GM23338 (cell line): Measurements from ENCODE around the gene COPB1. TPM values are rescaled to one million over a fixed set of nuclear protein-coding genes. Genes with fewer than 3 reads are reported as not detected.

ENCODE experiments used
- polyA plus RNA-seq: library from polyadenylated mRNA; unstranded; fragments of >200 nt; fragmentation: Nextera tagmentation; extraction: Ambion mirVana; gene quantifications from 2 replicates; pipeline ENCODE4 v1.2.1, GENCODE V29; 2016
- small RNA-seq: library from RNA; depleted of rRNA; stranded (forward); fragments of <200 nt; gene quantifications from one replicate; pipeline ENCODE3, GENCODE V24; 2014; ENCODE audit warnings: low replicate concordance
- total RNA-seq: library from RNA; depleted of rRNA; stranded (reverse); fragments of >200 nt; shearing (Covaris generic); gene quantifications from 2 replicates; pipeline ENCODE4 v1.2.3, GENCODE V29; 2014; rRNA removed

The COPB1 gene
- total and polyA plus RNA-seq, 2 experiments from 2014 or later: 42.3 to 104 TPM

Small RNA genes lying within 50 kb of the gene (small RNA-seq; reads per million reads assigned to genes)
- gene RNU7-49P: not detected

Other genes with a start within 250 kb of the COPB1 start
- gene RRAS2, start 140.6 kb downstream of the COPB1 start, total RNA-seq: 293 and 296 TPM in 2 replicates
- gene RRAS2, start 140.6 kb downstream of the COPB1 start, polyA plus RNA-seq: 174 and 196 TPM in 2 replicates
- 169 and 197 TPM in 2 replicates for gene PSMA1, start 20.6 kb upstream of the COPB1 start, total RNA-seq
- gene PSMA1, start 20.6 kb upstream of the COPB1 start, polyA plus RNA-seq: 337 and 338 TPM in 2 replicates
- gene PDE3B, start 144.0 kb upstream of the COPB1 start, total RNA-seq: 16.9 and 21.3 TPM in 2 replicates
- 4.3 and 4.9 TPM in 2 replicates for gene PDE3B, start 144.0 kb upstream of the COPB1 start, polyA plus RNA-seq